Measurements from ENCODE around the gene CPA4.

CPA4 gene

DNA sequence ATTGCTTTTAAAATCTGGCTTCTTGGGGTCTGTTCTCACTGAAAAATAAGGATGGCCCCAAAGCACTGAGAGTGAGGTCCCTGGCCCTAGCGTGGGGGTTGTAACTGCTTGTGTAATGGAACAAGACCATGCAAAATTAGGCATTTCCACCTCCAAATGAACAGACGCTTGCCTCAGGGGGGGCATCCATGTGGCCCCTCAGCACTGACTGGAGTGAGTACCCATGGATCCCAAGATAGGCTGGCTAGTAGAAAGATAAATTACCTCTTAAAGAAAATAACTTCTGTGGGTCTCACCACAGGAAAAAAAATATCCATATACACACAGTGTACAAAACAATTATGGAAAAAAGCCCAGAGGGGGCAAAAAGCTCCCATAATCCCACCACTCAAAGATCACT lies 72.1 kb downstream of the CPA4 start:
- Histone ChIP-seq H3K27ac (ENCODE audit: low read length) (no peak overlapping the region), H3K9me3 (replicated peaks; ENCODE audit: insufficient read depth, low read length) (no peaks in the 10 kb centered on the region), H3K9ac (ENCODE audit: low read length) (no peak overlapping the region), H3K36me3 (replicated peaks; ENCODE audit: insufficient read depth, low read length) (no peaks in the 10 kb centered on the region), H4K20me1 (ENCODE audit: insufficient read depth, low read length) (no peaks in the 10 kb centered on the region), H3K27me3 (replicated peaks; ENCODE audit: insufficient read depth, low read length) (no peaks in the 10 kb centered on the region), H3K79me2 (ENCODE audit: low read length) (no peaks in the 10 kb centered on the region), H2AFZ (ENCODE audit: low read length) (no peak overlapping the region), H3K4me2 (ENCODE audit: low read depth, low read length) (no peak overlapping the region), H3K9me2 (replicated peaks; ENCODE audit: insufficient read depth, low read length) (no peaks in the 10 kb centered on the region), H3F3A (ENCODE audit: insufficient read depth, low read length) (no peaks in the 10 kb centered on the region), H3K4me3 (ENCODE audit: low read length) (no peak overlapping the region), H3K4me1 (ENCODE audit: low read length) (no peaks in the 10 kb centered on the region)
- TF ChIP-seq CTCF (IDR thresholded peaks at IDR 0.05; ENCODE audit: low read length) = no peak
- no peak for TF ChIP-seq EZH2 (optimal IDR thresholded peaks at IDR 0.05; ENCODE audit: low read depth, low read length)
- no peak for TF ChIP-seq EZH2phosphoT487 (IDR thresholded peaks at IDR 0.05; ENCODE audit: low read length)
- no peak for DNase-seq

GRCh38 chr7:130365511-130366441 lies 72.8 kb downstream of the CPA4 start:
- H2AFZ ChIP-seq (ENCODE audit: low read length) = no peak overlapping the region
- TF ChIP-seq EZH2phosphoT487 (IDR thresholded peaks at IDR 0.05; ENCODE audit: low read length) (no peak), EZH2 (optimal IDR thresholded peaks at IDR 0.05; ENCODE audit: low read depth, low read length) (no peak), CTCF (IDR thresholded peaks at IDR 0.05; ENCODE audit: low read length) (no peak)
- H3F3A ChIP-seq (ENCODE audit: insufficient read depth, low read length) = no peaks in the 10 kb centered on the region
- no peaks in the 10 kb centered on the region for H3K4me1 ChIP-seq (ENCODE audit: low read length)
- no peaks in the 10 kb centered on the region for H3K27me3 ChIP-seq (replicated peaks; ENCODE audit: insufficient read depth, low read length)
- H3K27ac ChIP-seq (ENCODE audit: low read length) = no peak overlapping the region
- no peaks in the 10 kb centered on the region for H3K36me3 ChIP-seq (replicated peaks; ENCODE audit: insufficient read depth, low read length)
- H4K20me1 ChIP-seq (ENCODE audit: insufficient read depth, low read length) = no peaks in the 10 kb centered on the region
- H3K9me3 ChIP-seq (replicated peaks; ENCODE audit: insufficient read depth, low read length) = no peaks in the 10 kb centered on the region
- no peak overlapping the region for H3K4me2 ChIP-seq (ENCODE audit: low read depth, low read length)
- H3K9me2 ChIP-seq (replicated peaks; ENCODE audit: insufficient read depth, low read length) = no peaks in the 10 kb centered on the region
- H3K4me3 ChIP-seq (ENCODE audit: low read length) = no peak overlapping the region
- no peaks in the 10 kb centered on the region for H3K79me2 ChIP-seq (ENCODE audit: low read length)
- no peak overlapping the region for H3K9ac ChIP-seq (ENCODE audit: low read length)
- no peak for DNase-seq

GRCh38 chr7:130366564-130366963 lies 73.6 kb downstream of the CPA4 start:
- Histone ChIP-seq H3K9ac (ENCODE audit: low read length) (no peak overlapping the region), H3K27ac (ENCODE audit: low read length) (no peak overlapping the region), H3F3A (ENCODE audit: insufficient read depth, low read length) (no peaks in the 10 kb centered on the region), H2AFZ (ENCODE audit: low read length) (no peak overlapping the region), H3K9me2 (replicated peaks; ENCODE audit: insufficient read depth, low read length) (no peaks in the 10 kb centered on the region), H3K4me2 (ENCODE audit: low read depth, low read length) (no peak overlapping the region), H4K20me1 (ENCODE audit: insufficient read depth, low read length) (no peaks in the 10 kb centered on the region), H3K79me2 (ENCODE audit: low read length) (no peaks in the 10 kb centered on the region), H3K4me1 (ENCODE audit: low read length) (no peaks in the 10 kb centered on the region), H3K36me3 (replicated peaks; ENCODE audit: insufficient read depth, low read length) (no peaks in the 10 kb centered on the region), H3K4me3 (ENCODE audit: low read length) (no peak overlapping the region), H3K9me3 (replicated peaks; ENCODE audit: insufficient read depth, low read length) (no peaks in the 10 kb centered on the region), H3K27me3 (replicated peaks; ENCODE audit: insufficient read depth, low read length) (no peaks in the 10 kb centered on the region)
- DNase-seq = no peak
- TF ChIP-seq CTCF (IDR thresholded peaks at IDR 0.05; ENCODE audit: low read length) (no peak), EZH2phosphoT487 (IDR thresholded peaks at IDR 0.05; ENCODE audit: low read length) (no peak), EZH2 (optimal IDR thresholded peaks at IDR 0.05; ENCODE audit: low read depth, low read length) (no peak)

Data from MM.1S (cell line).